Erythroblast (primary cell): Measurements from ENCODE around the gene RHEB.

Experiments used
- GATA1 ChIP-seq: IDR thresholded peaks from 2 replicates; pipeline ENCODE4 v1.6.1; 2011; ENCODE audit warnings: low read depth, mild to moderate bottlenecking, control low read depth, low read length, moderate library complexity
- POLR2A ChIP-seq: IDR thresholded peaks from 2 replicates; pipeline ENCODE4 v1.6.1; 2011; ENCODE audit warnings: mild to moderate bottlenecking, low read length

- TF ChIP-seq POLR2A (no peak), GATA1 (no peak)
Measured at GRCh38 chr7:151508991-151509390, 10.7 kb downstream of the RHEB start.
